HG03039 (cell line): ENCODE measurements around the gene MYMK.

ENCODE experiments used
- ATAC-seq: cut with Tn5 transposase; IDR thresholded peaks from one replicate; pipeline ENCODE4 v1.9.1; 2021; ENCODE audit warnings: mild to moderate bottlenecking, moderate library complexity; ENCODE audit not compliant: unreplicated experiment

The MYMK gene

GRCh38 chr9:133520121-133520835 is 4.5 kb downstream of the MYMK start:
- ATAC-seq = no peak

DNA sequence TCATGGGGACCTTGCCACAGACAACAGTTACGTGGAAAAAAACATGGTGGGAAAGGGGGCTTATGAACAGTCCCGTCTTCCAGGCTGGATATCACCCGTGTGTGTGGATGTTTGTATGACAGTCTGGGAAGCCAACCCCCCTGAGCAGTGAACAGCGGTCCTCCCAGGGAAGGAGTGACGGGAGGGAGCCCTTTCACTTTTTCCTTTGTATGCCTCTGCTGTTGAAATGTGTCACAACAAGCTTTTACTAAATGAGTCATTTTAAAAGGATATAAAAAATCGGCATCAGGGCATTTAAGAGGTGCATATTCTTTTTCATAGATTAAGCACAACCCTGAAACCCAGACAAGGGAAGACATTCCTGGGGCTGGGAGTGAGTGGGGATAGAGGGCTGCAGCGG is 5.1 kb downstream of the MYMK start:
- no peak for ATAC-seq

DNA sequence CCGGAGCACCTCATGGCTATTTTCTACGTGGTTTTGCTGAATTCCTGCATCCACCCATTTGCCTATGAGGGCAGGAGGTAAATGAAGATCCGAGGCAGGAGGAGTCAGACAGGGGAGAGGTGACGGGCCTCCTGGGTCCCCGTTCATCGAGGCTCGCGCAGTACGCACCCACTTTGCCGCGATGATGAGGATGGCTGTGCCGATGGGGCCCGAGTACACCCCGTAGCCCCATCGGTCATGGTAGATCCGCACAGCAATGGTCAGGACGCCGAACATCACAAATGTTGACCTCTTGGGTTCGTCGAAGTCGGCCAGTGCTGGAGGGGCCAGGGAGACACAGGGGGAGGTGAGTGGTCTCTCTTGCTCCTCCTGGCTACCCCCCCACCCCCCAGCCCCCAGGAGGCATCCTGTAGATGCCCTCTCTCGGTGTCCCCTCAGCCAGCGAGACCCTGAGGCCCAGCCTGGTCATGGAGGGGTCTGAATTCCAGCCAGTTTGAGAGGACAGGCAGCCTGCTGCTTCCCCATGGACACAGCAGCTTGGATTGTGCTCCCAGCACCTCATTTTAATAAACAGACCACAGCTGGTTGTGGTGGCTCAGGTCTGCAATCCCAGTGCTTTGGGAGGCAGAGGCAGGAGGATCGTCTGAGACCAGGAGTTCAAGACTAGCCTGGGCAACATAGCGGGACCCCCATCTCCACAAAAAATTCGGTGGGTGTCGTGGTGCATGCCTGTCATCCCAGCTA is 5.9 kb downstream of the MYMK start:
- ATAC-seq = no peak

GRCh38 chr9:133518200-133518599 is 6.6 kb downstream of the MYMK start:
- ATAC-seq = no peak

DNA sequence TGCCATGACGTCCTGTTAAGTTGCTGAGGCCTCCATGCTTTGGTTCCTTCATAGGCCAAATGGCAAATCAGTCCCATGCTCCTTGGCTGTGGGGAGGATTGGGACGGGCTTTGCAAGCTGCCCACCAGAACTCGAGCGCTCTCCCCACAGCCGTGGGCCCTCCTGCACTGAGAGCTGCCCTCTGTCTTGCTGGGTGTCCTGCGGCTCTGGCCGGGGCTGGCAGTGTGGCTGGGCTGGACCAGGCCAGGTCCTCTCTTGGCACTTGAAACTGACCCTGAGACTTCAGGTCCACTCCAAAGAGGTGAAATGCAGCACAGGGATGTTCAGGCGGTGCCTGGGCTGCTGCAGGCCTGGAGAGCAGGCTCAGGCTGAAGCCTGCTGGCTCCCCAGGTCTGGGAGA is 7.0 kb downstream of the MYMK start:
- ATAC-seq = no peak

GRCh38 chr9:133516961-133517350 is 7.8 kb downstream of the MYMK start:
- ATAC-seq = no peak

GRCh38 chr9:133516256-133516960 is 8.4 kb downstream of the MYMK start:
- no peak for ATAC-seq

GRCh38 chr9:133515615-133516255 is 9.0 kb downstream of the MYMK start:
- no peak for ATAC-seq

- no peak for ATAC-seq
Observed at GRCh38 chr9:133515240-133515610, 9.5 kb downstream of the MYMK start.

DNA sequence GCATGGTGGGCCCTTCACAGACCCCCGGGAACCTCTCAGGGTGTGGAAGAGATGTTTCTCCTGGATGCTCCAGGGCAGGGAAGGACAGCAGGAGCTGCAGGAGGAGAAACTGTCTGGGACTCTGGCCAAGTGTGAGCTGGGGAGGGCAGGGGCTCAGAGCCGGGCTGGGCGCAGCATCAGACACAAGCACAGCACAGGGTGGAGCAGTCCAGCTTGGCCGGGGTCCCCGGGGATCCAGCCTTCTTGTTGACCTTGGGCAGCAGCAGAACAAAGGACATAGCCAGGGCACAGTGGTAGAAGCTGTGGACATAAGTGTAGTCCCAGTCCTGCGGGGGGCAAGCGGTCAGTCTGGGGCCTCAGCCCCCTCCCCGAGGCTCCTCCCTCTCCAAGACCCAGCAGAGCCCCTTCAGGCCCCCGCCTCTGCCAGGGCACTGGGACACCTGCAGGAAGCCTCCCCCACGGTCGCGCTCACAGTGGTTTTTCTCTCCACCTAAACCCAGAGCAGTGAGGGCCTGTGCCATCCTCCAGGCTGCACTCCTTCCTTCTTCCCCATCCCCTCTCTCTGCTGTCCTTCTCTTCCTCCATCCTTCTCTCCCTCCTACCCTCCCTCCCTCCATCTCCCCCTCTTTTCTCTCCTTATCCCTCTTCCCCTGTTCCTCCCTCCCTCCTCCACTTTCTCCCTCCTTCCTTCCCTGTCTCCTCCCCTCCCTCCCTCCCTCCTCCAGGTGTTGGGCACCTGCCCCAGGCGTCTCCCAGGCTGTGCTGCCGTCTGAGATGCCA is 10.1 kb downstream of the MYMK start:
- ATAC-seq = no peak

GRCh38 chr9:133513214-133514100 is 11.3 kb downstream of the MYMK start:
- ATAC-seq = no peak

- ATAC-seq = no peak
Observed at GRCh38 chr9:133512253-133513213, 12.2 kb downstream of the MYMK start.

DNA sequence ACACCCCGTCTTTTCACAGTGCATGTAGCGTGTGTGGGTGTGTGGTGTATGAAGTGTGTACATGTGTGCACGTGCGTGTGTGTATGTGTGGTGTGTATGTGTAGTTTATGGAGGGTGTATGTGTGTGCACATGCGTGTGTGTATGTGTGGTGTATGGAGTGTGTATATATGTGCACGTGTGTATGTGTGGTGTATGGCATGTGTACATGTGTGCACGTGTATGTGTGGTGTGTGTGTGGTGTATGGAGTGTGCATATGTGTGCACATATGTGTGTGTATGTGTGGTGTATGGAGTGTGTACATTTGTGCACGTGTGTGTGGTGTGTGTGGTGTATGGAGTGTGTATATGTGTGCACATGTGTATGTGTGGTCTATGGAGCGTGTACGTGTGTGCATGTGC is 13.2 kb downstream of the MYMK start:
- no peak for ATAC-seq

- ATAC-seq = no peak
Observed at GRCh38 chr9:133510926-133511505, 13.7 kb downstream of the MYMK start.

DNA sequence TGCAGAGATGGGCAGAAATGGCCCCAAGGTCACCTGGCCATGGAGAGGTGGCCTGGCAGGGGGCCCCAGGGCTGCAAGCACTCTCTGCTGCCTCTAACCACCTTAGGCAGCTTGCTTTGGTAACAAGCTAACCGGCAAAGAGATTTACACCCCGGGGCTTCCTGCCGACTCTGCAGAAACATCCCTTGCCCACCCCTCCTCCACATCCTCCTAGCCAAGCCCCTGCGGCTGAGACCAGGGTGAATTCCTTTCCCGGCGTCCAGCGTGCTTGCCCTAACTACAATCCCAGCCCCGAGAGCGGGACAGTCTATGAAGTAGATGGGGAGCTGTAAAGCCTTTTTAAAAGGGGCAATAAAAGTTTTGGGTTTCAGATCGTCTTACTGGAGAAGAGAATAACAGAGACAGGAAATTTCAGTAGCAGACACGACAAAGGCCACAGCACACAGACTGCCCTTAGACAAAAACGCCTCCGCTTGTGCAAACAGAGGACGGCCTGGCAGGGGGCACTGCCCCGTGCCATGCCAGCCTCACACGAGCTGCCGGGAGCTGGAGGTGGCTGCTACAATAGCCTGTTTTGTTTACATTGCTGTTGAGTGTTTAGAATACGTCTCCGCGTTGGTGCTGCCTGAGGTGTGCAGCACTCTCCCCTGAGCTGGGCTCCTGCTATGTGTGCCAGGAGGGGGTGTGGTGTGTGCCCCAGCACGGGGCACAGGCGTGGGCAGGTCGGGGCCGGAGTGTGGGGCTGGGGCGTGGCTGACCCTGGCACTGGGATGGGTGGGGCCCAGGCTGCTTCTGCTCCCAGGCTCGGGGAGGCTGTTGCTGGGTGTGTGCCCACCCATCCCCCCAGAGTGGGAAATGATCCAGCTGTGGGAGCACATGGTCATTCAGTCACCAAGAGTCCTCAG is 15.3 kb downstream of the MYMK start:
- no peak for ATAC-seq

DNA sequence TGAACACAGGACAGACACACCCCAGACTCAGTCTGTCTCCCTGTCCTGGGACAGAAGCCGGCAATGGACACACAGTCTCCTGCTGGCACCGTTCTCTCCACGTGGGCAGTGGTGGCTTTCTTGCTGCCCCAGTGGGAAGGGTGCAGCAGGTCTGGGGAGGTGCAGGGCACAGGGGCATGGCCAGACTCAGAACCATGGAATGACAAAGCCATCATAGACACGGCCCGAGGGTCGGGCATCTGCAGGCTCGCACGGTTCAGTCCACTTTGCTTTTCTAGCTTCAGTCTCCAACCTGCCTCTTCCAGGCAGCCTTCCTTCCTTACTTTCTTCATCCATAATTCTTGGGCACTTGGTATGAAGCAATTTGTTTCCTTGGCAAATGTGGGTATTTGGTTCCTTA is 16.7 kb downstream of the MYMK start:
- ATAC-seq = no peak

DNA sequence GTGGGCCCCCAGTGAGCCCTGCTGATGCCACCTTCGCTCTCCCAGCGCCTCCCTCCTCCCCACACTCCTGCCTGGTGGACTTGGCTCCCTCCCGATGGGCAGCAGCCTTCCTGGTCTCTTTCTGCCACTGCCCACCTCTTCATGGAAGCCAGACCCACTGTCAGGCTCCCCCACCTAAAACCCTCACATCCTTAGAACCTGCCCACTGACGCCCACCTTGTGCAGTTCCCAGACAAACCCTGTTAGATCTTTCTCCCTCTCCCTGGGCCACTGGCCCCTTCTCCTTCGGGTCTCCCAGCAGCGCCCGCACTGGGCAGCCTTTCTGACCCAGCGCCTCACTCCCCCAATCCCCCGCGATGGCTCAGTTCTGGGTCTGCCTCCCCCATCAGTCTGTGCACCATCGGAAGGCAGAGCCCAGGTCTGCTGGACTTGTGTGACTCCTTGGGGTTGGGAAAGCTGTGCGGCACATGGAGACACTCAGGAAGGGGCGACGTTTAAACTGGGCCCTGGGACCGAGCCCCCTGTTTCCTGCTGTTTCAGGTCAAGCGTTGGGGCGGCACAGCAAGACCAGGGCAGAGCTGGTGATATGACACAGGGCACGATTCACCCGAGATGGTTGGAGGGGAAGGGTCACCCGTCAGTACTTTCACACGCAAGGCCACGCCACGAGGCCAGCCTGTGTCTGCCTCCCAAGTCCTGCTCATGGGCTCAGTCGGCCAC is 17.4 kb downstream of the MYMK start:
- no peak for ATAC-seq
